Activated B cell treated with CpG ODN at 0.5 μM for 24 hours (primary cell): Measurements from ENCODE around the gene LDLRAD4. TPM values are rescaled to one million over a fixed set of nuclear protein-coding genes. Genes with fewer than 3 reads are reported as not detected.

Source experiments
- ATAC-seq: fragments of 200-7000 bp; cut with Tn5 transposase; one replicate; pipeline ENCODE4 v1.10.0; 2021; ENCODE audit warnings: low read depth, mild to moderate bottlenecking, moderate library complexity
- CTCF ChIA-PET: fragments of 350-600 bp; sonication (Branson Sonifier 250); formaldehyde crosslinking; loops from one replicate; lab custom pipeline; 2021; ENCODE audit warnings: antibody characterized with exemption; lab: Charles Lee
- POLR2A ChIA-PET: fragments of 350-600 bp; sonication (Branson Sonifier 250); formaldehyde crosslinking; loops from one replicate; lab custom pipeline; 2021; ENCODE audit warnings: antibody characterized with exemption; lab: Charles Lee
- DNase-seq: peaks from one replicate; pipeline ENCODE4 v3.0.0; 2022
- H3K27ac Mint-ChIP-seq: one replicate; pipeline ENCODE4 v1.8.0; 2020; ENCODE audit warnings: mixed read lengths
- H3K27me3 Mint-ChIP-seq: one replicate; pipeline ENCODE4 v1.8.0; 2021; ENCODE audit warnings: mixed read lengths
- H3K36me3 Mint-ChIP-seq: one replicate; pipeline ENCODE4 v1.8.0; 2021; ENCODE audit warnings: low read depth, mixed read lengths
- H3K4me1 Mint-ChIP-seq: one replicate; pipeline ENCODE4 v1.8.0; 2021; ENCODE audit warnings: mixed read lengths
- H3K4me3 Mint-ChIP-seq: one replicate; pipeline ENCODE4 v1.8.0; 2020; ENCODE audit warnings: mild to moderate bottlenecking, mixed read lengths
- H3K9me3 Mint-ChIP-seq: one replicate; pipeline ENCODE4 v1.8.0; 2020; ENCODE audit warnings: mixed read lengths
- intact Hi-C: fragments of 100-400 bp; cut with micrococcal nuclease; formaldehyde crosslinking; loops from one replicate; pipeline ENCODE4 v1.15.1; 2024
- total RNA-seq: library from RNA; stranded (reverse); gene quantifications from 2 replicates; pipeline ENCODE4 v1.2.3, GENCODE V29; 2022
- TF ChIP-seq, protein P1 (sequence below): fragments of 200-600 bp; IDR thresholded peaks from one replicate; pipeline ENCODE4 v1.8.0; 2022; ENCODE audit warnings: antibody characterized with exemption, mild to moderate bottlenecking

LDLRAD4 gene
- total RNA-seq, 1 donor from 2014 or later = 66.9 TPM

DNA sequence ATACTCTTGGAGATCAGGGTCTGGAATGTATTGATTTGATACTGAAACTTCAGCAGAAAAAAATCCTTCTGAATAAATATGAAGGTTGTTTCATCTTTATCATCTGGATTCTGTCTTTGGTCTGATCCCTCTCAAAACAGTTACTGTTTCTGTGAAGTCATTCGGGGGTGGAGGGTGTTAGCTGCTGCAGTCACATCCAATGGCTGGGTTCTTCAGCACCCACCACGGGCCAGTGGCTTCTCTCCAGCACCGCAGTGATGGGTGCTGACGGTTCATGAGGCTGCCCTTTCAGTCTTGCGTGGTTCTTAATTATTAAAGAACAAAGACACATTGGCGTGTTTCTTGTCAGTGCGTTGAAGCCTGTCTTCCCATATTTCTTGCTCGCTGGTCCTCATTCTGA lies 148.0 kb downstream of the LDLRAD4 start:
- intact Hi-C loops = no loop called here
- Mint-ChIP-seq H3K27ac (no peak overlapping the region), H3K9me3 (no peaks in the 10 kb centered on the region), H3K4me1 (peaks cover 3% of the 10 kb centered on the region), H3K4me3 (no peak overlapping the region), H3K36me3 (no peaks in the 10 kb centered on the region), H3K27me3 (peaks cover 12% of the 10 kb centered on the region)
- POLR2A ChIA-PET = no interaction called here
- TF ChIP-seq, protein P1, sequence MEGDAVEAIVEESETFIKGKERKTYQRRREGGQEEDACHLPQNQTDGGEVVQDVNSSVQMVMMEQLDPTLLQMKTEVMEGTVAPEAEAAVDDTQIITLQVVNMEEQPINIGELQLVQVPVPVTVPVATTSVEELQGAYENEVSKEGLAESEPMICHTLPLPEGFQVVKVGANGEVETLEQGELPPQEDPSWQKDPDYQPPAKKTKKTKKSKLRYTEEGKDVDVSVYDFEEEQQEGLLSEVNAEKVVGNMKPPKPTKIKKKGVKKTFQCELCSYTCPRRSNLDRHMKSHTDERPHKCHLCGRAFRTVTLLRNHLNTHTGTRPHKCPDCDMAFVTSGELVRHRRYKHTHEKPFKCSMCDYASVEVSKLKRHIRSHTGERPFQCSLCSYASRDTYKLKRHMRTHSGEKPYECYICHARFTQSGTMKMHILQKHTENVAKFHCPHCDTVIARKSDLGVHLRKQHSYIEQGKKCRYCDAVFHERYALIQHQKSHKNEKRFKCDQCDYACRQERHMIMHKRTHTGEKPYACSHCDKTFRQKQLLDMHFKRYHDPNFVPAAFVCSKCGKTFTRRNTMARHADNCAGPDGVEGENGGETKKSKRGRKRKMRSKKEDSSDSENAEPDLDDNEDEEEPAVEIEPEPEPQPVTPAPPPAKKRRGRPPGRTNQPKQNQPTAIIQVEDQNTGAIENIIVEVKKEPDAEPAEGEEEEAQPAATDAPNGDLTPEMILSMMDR = no peak
- DNase-seq = no peak
- CTCF ChIA-PET = no interaction called here
- ATAC-seq = no peak

GRCh38 chr18:13366962-13367892 lies 148.7 kb downstream of the LDLRAD4 start:
- TF ChIP-seq, protein P1 = no peak
- POLR2A ChIA-PET = no interaction called here
- ATAC-seq (no peak), DNase-seq (no peak)
- H3K27ac Mint-ChIP-seq = no peak overlapping the region
- intact Hi-C loops = no loop called here
- H3K4me3 Mint-ChIP-seq = no peak overlapping the region
- H3K36me3 Mint-ChIP-seq = no peaks in the 10 kb centered on the region
- CTCF ChIA-PET = no interaction called here
- H3K9me3 Mint-ChIP-seq = no peaks in the 10 kb centered on the region
- H3K27me3 Mint-ChIP-seq = peaks cover 12% of the 10 kb centered on the region
- H3K4me1 Mint-ChIP-seq = peaks cover 9% of the 10 kb centered on the region

GRCh38 chr18:13368080-13368813 lies 149.7 kb downstream of the LDLRAD4 start:
- TF ChIP-seq, protein P1 = no peak
- peaks cover 11% of the 10 kb centered on the region for H3K27me3 Mint-ChIP-seq
- no peaks in the 10 kb centered on the region for H3K9me3 Mint-ChIP-seq
- ATAC-seq (no peak), DNase-seq (no peak)
- intact Hi-C loops = no loop called here
- H3K36me3 Mint-ChIP-seq = no peaks in the 10 kb centered on the region
- H3K4me3 Mint-ChIP-seq = no peak overlapping the region
- CTCF ChIA-PET = no interaction called here
- POLR2A ChIA-PET = no interaction called here
- H3K27ac Mint-ChIP-seq = no peak overlapping the region
- H3K4me1 Mint-ChIP-seq = peaks cover 15% of the 10 kb centered on the region

GRCh38 chr18:13369353-13369752 lies 150.8 kb downstream of the LDLRAD4 start:
- Mint-ChIP-seq H3K4me1 (peaks cover 15% of the 10 kb centered on the region), H3K4me3 (no peak overlapping the region), H3K27me3 (peaks cover 9% of the 10 kb centered on the region), H3K9me3 (no peaks in the 10 kb centered on the region), H3K36me3 (no peaks in the 10 kb centered on the region), H3K27ac (no peak overlapping the region)
- intact Hi-C loops = no loop called here
- ATAC-seq (no peak), DNase-seq (no peak)
- ChIA-PET CTCF (no interaction called here), POLR2A (no interaction called here)
- TF ChIP-seq, protein P1 = no peak
